HPDE6-E6E7 (cell line): Measurements from ENCODE around the gene PRORP.
"Not testable (repeated sequence)": the region's sequence is repeated elsewhere in the genome, so short reads cannot be mapped to it uniquely, and the experiment has no call there.

Experiments used
- DNase-seq: peaks from one replicate; pipeline ENCODE4 v3.0.0; 2011; ENCODE audit warnings: missing footprints; ENCODE audit errors: extremely low spot score

Gene PRORP

DNA sequence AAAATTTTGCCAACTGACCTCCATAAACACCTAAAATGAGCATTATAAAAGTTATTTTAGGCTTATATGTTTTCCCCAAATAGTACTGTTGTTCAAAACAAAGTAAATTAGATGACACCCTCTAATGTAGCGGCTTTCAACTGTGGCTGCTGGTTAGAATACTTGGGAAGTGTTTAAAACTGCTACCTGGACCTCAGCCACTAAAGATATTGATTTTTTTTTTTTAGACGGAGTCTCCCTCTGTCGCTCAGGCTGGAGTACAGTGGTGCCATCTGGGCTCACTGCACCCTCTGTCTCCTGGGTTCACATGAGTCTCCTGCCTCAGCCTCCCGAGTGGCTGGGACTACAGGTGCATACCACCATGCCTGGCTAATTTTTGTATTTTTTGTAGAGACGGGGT, 16.2 kb downstream of the PRORP start:
- DNase-seq = no peak

DNA sequence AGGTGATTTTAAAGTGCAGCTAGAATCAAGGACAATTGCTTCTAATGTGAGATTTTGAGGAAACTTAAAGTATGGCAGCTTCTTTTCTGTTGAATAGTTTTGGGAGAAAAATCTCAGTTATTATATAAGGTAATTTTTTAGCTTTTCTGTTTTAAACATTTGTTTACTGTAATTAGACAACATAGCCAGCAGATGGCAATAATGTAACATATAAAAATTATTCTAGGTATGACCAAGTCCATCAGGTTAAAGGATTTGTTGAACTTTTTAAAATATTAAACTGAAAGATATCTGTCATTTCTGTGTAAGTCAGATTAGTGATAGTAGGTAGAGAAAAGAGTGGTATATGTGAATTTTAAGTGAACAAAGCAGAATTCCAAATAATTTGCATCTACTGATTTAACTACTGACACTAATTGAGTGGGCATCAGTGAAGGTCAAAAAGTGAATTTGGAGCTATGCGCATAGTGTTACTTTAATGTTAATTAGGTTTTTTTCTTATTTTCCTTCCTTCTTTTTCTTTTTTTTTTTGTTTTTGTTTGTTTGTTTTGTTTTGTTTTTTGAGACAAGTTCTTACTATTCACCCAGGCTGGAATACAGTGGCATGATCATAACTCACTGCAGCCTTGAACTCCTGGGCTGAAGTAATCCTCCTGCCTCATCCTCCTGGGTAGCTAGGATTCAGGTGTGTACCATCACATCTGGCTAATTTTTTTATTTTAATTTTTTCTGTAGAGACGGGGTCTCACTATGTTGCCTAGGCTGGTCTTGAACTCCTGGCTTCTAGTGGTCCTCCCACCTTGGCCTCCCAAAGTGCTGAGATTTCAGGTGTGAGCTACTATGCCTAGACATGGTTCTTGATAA, 18.6 kb downstream of the PRORP start:
- DNase-seq = no peak

DNA sequence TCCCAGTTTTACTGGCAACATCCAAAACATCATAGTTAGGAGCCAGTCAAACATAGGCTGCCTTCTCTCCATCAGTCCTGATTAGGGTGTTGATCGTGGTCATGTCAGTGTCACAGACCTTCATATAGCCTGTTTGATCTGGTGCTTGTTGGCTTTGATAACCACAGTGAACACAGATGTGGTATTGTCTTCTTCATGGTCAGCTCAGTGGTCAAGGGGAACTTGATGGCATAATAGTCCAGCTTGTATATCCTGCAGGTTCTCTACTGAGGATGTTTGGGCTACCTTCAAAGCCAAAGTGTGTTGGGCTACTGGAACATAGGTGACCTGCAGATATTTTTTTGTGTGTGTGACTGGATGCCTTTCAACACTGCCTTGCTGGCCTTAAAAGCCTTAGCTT, 21.7 kb downstream of the PRORP start:
- DNase-seq = no peak

DNA sequence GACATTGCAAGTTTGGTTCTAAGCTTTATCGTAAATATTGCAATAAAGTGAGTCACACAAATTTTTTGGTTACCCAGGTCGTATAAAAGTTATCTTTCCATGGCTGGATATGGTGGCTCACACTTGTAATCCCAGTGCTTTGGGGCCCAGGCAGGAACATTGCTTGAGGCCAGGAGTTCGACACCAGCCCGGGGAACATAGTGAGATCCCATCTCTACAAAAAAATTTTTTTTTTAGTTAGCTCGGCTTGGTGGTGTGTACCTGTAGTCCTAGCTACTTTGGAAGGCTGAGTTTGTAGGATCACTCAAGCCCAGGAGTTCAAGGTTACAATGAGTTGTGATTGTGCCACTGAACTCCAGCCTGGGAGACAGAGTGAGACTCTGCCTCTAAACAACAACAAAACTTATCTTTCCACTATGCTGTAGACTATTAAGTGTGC, 24.4 kb downstream of the PRORP start:
- DNase-seq = no peak

DNA sequence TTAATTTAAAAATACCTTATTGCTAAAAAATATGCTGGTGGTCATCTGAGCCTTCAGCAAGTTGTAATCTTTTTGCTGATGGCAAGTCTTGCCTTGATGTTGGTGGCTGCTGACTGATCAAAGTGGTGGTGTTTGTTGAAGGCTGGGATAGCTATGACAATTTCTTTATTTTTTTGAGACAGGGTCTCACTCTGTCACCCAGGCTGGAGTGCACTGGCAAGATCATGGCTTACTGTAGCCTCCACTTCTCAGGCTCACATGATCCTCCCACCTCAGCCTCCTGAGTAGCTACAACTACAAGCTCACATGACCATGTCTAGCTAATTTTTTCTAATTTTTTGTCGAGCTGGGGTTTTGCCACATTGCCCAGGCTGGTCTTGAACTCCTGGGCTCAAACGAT, 24.8 kb downstream of the PRORP start:
- DNase-seq = no peak

DNA sequence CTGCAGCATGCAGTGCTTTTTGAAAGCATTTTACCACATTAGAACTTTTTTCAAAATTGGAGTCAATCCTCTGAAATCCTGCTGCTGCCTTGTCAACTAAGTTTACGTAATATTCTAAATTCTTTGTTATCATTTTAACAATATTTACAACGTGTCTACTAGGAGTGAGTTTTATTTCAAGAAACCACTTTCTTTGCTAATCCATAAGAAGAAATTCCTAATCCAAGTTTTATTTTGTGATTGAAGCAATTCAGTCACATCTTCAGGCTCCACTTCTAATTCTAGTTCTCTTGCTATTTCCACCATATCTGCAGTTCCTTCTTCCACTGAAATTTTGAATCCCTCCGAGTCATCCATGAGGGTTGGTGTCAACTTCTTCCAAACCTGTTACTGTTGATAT, 25.4 kb downstream of the PRORP start:
- DNase-seq = no peak

DNA sequence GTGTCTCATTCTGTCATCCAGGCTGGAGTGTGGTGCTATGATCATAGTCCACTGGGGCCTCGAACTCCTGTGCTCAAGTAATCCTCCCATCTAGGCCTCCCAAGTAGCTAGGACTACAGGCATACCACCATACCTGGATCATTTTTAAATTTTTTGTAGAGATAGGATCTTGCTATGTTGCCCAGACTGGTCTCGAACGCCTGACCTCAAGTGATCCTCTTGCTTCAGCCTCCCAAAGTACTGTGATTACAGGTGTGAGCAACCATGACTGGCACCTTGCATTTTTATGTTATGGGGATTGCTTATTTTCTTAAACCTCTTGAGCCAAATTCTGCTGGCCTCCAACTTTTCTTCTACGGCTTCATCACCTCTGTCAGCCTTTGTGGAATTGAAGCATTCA, 26.9 kb downstream of the PRORP start:
- DNase-seq = no peak

DNA sequence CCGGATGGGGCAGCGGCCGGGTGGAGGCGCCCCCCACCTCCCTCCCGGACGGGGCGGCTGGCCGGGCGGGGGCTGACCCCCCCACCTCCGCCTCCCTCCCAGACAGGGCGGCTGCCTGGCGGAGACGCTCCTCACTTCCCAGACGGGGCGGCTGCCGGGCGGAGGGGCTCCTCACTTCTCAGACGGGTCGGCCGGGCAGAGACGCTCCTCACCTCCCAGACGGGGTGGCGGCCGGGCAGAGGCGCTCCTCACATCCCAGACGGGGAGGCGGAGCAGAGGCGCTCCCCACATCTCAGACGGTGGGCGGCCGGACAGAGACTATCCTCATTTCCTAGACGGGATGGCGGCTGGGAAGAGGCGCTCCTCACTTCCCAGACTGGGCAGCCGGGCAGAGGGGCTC, 30.2 kb downstream of the PRORP start:
- not testable (repeated sequence) for DNase-seq

DNA sequence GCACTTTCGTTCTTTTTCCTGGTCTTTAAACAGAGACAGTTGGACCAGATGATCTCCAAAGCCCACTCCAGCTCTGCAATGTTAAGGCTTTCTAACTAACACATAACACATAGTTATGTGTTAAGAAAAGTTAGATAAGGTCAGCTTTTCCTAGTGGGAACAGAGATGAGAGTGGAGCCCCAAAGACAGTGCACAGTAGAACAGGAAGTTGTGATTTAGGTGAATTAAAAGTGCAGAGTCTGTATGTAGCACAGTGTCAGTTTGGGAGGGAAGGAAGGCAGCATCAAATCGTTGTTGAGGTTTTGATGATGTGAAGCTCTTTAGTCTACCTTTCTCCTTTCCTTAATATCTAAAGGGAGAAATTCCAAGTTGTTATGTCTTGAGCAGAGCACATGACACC, 31.7 kb downstream of the PRORP start:
- no peak for DNase-seq

DNA sequence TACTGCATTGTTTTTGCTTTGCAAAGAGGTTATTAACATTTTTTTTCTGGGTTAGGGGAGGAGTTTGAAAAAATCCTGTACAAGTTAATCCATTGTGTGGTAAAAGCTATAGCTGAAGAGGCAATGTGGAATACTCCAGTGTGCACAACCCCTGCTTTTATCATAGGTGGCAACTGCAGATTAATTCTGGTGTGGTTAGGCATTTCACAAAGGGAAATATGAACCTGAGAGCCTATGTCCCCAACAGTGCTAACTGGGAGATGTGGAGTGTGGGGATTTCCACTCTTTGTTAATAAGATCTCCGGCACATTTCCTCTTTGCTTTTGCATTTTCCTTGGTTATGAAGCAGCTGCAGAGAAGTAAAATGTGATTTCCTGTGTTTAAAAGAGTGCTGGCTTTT, 33.6 kb downstream of the PRORP start:
- peak; percentile 8 for DNase-seq

DNA sequence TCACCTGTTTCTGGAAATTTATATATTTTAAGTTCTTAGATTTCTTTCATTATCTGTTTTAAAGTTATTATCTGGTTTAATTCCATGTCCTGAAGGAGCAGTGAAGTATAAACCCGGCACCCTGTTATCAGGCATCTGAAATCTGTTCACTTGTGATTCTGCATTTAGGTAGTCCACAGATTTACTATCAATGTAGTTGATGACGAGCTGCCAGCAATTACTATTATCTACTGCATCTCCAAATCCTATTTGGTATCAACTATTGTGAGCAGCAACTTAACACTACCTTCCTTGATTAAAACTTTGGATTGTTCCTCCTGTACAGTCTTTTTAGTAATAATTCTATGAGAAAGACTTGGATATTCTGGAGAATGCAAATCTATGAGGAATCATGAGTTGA, 36.1 kb downstream of the PRORP start:
- no peak for DNase-seq

DNA sequence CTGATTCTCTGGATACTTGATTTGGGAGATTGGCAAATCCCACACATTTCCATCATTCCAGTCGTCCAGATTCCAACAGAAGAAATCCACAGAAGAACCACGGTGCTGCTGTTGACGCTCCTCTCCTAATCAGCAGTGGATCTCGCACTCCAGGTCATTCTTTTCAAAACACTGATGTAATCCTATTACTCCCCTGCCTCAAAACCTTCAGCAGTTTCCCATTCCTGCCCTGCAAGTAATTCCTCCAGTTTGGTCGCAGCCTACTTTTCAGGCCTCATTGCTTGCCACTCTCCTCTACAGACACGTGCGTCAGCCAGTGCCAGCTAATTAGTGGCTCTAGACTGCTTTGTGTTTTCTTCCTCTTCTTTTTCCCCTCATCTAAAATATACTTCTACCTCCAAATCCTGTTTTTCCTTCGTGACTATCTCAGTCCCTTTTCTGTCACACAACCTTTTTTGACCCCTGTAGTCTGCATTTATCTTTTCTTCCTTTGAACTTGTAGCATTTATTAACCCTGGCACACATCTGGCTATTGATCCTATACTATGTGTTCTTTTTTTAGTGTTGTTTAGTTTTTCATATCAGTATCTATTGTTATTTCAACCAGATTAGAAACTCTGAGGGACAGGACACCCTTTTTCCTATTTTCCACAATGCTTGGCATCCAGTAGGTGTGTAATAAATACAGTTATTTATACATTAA, 36.8 kb downstream of the PRORP start:
- no peak for DNase-seq

DNA sequence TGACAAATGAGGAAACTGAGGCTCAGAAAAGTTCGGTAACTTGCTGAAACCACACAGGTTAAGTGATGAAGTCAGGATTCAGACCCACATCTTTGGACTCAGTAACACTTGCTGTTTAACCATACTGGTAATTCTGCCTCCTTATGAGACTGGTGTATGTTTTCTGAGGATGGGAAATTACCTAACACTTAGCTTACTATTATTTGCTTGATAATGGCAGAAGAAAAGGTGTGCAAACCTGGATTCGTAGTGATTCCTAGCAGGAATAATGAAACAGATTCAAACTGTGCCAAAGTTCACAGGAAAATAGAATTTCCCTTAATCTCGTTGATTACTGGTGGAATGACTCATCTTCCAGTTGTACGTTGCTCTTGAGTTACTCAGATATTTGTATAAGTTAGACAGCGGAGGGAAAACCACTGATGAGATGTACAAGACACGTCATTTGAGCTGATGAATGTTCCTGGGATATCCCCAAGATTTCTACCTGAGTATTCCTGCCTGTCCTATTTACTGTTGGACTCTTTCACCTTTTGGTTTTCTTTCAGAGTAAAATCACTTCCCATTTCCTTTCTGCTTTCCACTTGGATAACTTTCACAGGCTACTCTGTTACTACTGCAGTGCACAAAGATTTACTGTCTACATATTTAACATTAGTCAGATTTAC, 37.5 kb downstream of the PRORP start:
- DNase-seq = peak; percentile 90

DNA sequence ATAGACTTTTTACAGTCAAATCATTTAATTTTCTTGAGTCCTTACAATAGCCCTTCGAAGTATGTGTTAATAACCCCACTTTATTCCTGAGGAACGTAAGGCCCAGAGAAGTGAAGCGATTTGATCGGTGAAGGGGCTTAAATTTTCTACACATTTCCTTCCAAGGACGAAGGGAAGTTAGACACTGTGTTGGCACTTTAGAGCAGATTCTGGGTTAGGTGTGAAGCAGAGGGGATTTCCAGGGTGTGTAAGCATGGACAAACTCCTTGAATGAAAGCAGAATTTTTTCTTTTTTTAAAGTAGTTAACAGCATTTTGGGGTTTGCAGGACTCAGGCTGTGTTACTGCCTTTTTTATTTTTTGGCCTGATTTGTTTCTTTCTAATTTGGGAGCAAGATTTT, 38.9 kb downstream of the PRORP start:
- DNase-seq = no peak

DNA sequence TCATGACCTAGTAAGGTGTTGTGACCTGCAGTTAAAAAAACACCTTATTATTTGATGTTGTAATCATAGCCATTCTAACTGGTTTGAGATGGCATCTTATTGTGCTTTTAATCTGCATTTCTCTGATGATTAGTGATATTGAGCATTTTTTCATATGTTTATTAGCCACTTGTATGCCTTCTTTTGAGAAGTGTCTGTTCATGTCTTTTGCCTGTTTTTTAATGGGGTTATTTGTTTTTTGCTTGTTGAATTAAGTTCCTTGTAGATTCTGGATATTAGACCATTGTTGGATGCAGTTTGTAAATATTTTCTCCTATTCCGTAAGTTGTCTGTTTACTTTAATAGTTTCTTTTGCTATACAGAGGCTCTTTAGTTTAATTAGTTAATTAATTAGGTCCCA, 41.0 kb downstream of the PRORP start:
- DNase-seq = no peak

DNA sequence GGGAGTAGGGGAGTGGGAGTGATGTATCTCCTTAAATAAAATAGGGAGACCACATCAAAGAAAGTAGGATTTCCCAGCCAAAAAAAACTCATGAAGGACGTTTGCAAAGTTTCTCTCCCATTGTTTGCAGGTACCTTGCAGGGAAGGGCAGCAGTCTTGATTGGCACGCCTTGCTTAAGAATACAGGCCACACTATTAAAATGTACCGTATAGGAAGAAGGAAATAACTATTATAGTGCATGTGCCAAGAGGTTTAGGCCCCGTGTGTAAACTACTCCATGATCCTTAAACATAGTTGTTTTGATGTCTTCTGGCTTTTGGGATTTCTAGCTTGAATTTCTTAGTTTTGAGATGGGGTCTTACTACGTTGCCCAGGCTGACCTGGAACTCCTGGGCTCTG, 42.5 kb downstream of the PRORP start:
- no peak for DNase-seq

DNA sequence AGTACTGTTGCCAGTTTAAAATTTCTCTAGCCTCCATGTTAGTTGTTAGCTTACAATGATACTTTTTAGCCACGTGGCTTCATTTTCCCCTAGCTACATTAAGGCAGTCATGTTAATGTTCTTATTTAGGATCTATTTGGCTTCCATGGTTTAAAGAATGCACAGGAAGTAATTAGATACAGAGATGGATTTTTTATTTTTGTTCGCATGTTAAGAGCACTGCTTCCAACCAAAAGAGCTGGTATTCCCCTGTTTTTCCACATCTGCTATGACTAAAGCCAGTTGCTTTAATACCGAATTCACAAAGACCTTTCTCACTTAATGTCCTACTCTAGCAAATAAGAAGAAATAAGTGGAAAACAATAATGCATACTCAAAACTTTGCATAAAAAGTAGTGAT, 45.1 kb downstream of the PRORP start:
- DNase-seq = no peak
